Thyroid gland (tissue), 4 donors: Measurements from ENCODE around the gene GPR158. TPM values are rescaled to one million over a fixed set of nuclear protein-coding genes. Genes with fewer than 3 reads are reported as not detected.
"Not testable (repeated sequence)": the region's sequence is repeated elsewhere in the genome, so short reads cannot be mapped to it uniquely, and the experiment has no call there.

ENCODE experiments used
- DNase-seq, 2 donors: peaks; one replicate each; pipeline ENCODE4 v3.0.0-alpha.2; 2019
- H3K27ac ChIP-seq, 3 donors: fragments of 200-600 bp; sonication (generic); 1 replicate in 2 of 3; 2 replicates in 1 of 3; pipeline ENCODE4 v1.5.1; 2016 to 2019; ENCODE audit warnings: mild to moderate bottlenecking in 1 of 3, moderate library complexity in 1 of 3
- H3K27me3 ChIP-seq: fragments of 200-600 bp; sonication (generic); one replicate; pipeline ENCODE4 v1.5.1; 2019
- H3K36me3 ChIP-seq, 2 donors: fragments of 200-600 bp; sonication (generic); one replicate each; pipeline ENCODE4 v1.5.1; 2016 to 2019
- H3K4me1 ChIP-seq, 2 donors: fragments of 200-600 bp; sonication (generic); one replicate each; pipeline ENCODE4 v1.5.1; 2017 to 2019
- H3K4me3 ChIP-seq, 3 donors: fragments of 200-600 bp; sonication (generic); replicated peaks in 1 of 3; 1 replicate in 2 of 3; 2 replicates in 1 of 3; pipeline ENCODE4 v1.5.1; 2016; ENCODE audit warnings: mild to moderate bottlenecking in 1 of 3
- H3K9me3 ChIP-seq: fragments of 200-600 bp; sonication (generic); one replicate; pipeline ENCODE4 v1.5.1; 2017
- POLR2A ChIP-seq, 2 donors: fragments of 450-650 bp; IDR thresholded peaks; one replicate each; pipeline ENCODE4 v1.6.1; 2017; ENCODE audit warnings: antibody characterized with exemption in 2 of 2, mild to moderate bottlenecking in 2 of 2, moderate library complexity in 1 of 2
- WGBS, 2 donors: methylation state at CpG; one replicate each; pipeline ENCODE4 v1.1.5; 2017; 5-methylcytosine and 5-hydroxymethylcytosine counted together
- intact Hi-C: fragments of 100-400 bp; cut with DNase I; formaldehyde crosslinking; loops from one replicate; pipeline ENCODE4 v1.15.1; 2023
- total RNA-seq, 4 donors: library from RNA; depleted of rRNA; stranded (reverse); fragments of >200 nt; gene quantifications; one replicate each; pipeline ENCODE4 v1.2.3, GENCODE V29; 2016
- TF ChIP-seq, protein P1 (sequence below), 6 experiments: fragments of 200-600 bp in 3 of 6; fragments of 450-650 bp in 3 of 6; sonication (generic) in 3 of 6; IDR thresholded peaks; one replicate each; pipeline ENCODE4 v1.5.1; 2016 to 2019; ENCODE audit warnings: antibody characterized with exemption in 6 of 6, mild to moderate bottlenecking in 2 of 6, inconsistent platforms in 1 of 6, moderate library complexity in 1 of 6

The GPR158 gene
- total RNA-seq, 4 donors from 2014 or later, result 0.13 to 1.9 (median 1.2) TPM

DNA sequence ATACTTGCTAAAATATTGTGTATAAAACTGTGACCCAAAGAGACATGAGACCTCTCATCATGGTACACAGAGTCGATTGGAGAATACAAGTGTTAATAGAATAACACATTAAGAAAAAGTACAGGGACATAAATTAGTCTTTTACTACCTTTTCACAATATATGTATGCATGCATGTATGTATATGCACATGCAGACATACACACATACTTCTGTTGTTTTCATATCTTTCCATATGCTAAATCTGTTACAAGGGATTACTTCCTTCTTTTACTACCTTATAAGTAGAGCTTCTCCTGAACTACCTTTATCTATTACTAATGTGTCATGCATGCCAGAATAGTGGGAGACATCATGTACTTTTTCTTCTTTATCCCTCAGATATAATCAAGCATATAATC, 131.6 kb downstream of the GPR158 start:
- 82 to 89% methylated on average over 1 of the region's 1 CpG for WGBS, 2 donors

DNA sequence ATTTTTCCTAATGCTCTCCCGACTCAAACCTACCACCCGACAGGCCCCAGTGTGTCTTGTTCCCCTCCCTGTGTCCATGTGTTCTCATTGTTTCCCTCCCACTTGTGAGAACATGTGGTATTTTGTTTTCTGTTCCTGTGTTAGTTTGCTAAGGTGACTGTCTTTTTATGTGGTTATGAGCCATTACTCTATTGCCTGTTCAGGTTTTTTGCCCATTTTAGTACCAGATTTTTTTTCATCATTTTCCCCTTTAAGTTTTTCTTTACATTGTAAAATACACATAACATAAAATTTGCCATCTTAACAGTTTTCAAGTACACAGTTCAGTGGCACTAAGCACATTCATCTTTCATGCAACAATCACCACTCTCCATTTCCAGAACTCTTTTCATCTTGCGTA, 133.5 kb downstream of the GPR158 start:
- Histone ChIP-seq H3K27me3 (no peaks in the 10 kb centered on the region), H3K27ac (no peak overlapping the region), H3K36me3 (no peaks in the 10 kb centered on the region), H3K9me3 (no peaks in the 10 kb centered on the region), H3K4me1 (no peaks in the 10 kb centered on the region), H3K4me3 (no peak overlapping the region)
- intact Hi-C loops, result no loop called here
- DNase-seq, result no peak
- WGBS, 2 donors, result 70 to 96% methylated on average over 2 of the region's 3 CpGs
- TF ChIP-seq POLR2A (IDR thresholded peaks at IDR 0.05), result no peak
- TF ChIP-seq, protein P1, sequence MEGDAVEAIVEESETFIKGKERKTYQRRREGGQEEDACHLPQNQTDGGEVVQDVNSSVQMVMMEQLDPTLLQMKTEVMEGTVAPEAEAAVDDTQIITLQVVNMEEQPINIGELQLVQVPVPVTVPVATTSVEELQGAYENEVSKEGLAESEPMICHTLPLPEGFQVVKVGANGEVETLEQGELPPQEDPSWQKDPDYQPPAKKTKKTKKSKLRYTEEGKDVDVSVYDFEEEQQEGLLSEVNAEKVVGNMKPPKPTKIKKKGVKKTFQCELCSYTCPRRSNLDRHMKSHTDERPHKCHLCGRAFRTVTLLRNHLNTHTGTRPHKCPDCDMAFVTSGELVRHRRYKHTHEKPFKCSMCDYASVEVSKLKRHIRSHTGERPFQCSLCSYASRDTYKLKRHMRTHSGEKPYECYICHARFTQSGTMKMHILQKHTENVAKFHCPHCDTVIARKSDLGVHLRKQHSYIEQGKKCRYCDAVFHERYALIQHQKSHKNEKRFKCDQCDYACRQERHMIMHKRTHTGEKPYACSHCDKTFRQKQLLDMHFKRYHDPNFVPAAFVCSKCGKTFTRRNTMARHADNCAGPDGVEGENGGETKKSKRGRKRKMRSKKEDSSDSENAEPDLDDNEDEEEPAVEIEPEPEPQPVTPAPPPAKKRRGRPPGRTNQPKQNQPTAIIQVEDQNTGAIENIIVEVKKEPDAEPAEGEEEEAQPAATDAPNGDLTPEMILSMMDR (IDR thresholded peaks at IDR 0.05), result no peak

More for the DNA sequence above, 131.6 kb downstream of the GPR158 start:
- no peak overlapping the region for H3K4me3 ChIP-seq
- no peaks in the 10 kb centered on the region for H3K36me3 ChIP-seq
- no peaks in the 10 kb centered on the region for H3K27me3 ChIP-seq
- no peaks in the 10 kb centered on the region for H3K4me1 ChIP-seq
- no peak for DNase-seq
- intact Hi-C loops, result no loop called here
- TF ChIP-seq POLR2A (IDR thresholded peaks at IDR 0.05), result no peak
- TF ChIP-seq, protein P1 (IDR thresholded peaks at IDR 0.05), result no peak
- no peaks in the 10 kb centered on the region for H3K9me3 ChIP-seq
- no peak overlapping the region for H3K27ac ChIP-seq

DNA sequence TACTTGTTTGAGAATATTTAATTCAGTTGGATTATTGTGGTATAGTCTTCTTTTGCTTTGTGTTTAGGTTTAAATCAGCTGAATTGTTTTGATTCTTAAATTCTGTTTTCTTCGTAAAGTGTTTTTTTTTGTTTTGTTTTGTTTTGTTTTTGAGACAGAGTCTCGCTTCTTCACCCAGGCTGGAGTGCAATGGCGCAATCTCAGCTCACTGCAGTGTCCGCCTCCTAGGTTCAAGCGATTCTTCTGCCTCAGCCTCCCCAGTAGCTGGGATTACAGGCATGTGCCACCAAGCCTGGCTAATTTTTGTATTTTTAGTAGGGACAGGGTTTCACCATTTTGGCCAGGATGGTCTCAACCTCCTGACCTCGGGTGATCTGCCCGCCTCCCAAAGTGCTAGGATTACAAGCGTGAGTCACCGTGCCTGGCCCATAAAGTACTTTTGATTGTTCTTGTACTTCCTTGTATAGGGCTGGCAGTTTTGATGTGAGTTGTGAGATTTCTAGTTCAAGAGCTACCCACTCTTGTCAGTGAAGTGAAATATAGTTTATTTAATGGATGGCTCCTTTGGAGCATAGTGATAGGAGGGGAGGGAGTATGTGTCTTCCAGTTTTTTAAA, 142.9 kb downstream of the GPR158 start:
- DNase-seq, H3K36me3 ChIP-seq, H3K27ac ChIP-seq, H3K9me3 ChIP-seq, H3K27me3 ChIP-seq, H3K4me1 ChIP-seq, intact Hi-C loops, H3K4me3 ChIP-seq: not testable (repeated sequence)
- 86 to 88% methylated on average over 9 of the region's 9 CpGs for WGBS, 2 donors

DNA sequence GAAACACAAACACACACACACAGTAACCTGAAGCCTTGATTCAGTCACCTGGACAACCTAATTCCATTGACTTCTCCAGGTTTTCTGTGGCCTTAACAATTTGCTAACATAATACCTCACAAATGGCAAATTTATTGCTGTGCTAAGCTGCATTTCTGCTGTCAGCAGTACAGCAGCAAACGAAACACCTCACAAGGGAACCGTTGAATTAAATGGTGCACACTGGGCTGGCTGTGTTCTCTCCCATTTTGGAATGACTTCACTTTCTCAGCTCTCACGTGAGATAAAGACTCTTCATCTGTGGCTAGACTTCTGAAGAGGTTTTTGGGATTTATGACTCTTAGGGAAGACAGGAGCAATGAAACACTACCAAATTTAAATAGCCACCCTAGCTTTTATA, 152.5 kb downstream of the GPR158 start:
- H3K36me3 ChIP-seq, result no peaks in the 10 kb centered on the region
- intact Hi-C loops, result no loop called here
- DNase-seq, result no peak
- no peak overlapping the region for H3K4me3 ChIP-seq
- H3K27ac ChIP-seq, result no peak overlapping the region
- H3K4me1 ChIP-seq, result no peaks in the 10 kb centered on the region
- H3K9me3 ChIP-seq, result no peaks in the 10 kb centered on the region
- TF ChIP-seq, protein P1 (IDR thresholded peaks at IDR 0.05), result no peak
- TF ChIP-seq POLR2A (IDR thresholded peaks at IDR 0.05), result no peak
- H3K27me3 ChIP-seq, result no peaks in the 10 kb centered on the region
- WGBS, 2 donors, result 58 to 65% methylated on average over 3 of the region's 3 CpGs

DNA sequence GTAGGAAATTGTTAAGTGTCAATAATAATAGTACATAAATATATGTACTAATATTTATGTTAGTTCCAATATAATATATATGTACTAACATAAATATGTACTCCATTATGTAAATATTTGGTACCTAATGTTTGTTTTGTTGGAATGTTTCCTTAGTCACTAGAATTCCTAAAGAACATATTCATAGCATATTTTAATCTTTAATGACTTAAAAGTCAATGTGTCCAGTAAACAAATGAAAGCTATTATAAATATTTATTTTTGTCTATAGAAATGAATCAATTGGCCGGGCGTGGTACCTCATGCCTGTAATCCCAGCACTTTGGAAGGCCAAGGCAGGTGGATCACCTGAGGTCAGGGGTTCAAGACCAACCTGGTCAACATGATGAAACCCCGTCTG, 153.6 kb downstream of the GPR158 start:
- H3K27ac ChIP-seq, result no peak overlapping the region
- intact Hi-C loops, result no loop called here
- no peaks in the 10 kb centered on the region for H3K4me1 ChIP-seq
- no peak for DNase-seq
- H3K27me3 ChIP-seq, result no peaks in the 10 kb centered on the region
- no peaks in the 10 kb centered on the region for H3K36me3 ChIP-seq
- no peak for TF ChIP-seq POLR2A (IDR thresholded peaks at IDR 0.05)
- TF ChIP-seq, protein P1 (IDR thresholded peaks at IDR 0.05), result no peak
- no peak overlapping the region for H3K4me3 ChIP-seq
- WGBS, 2 donors, result 93% methylated on average over 3 of the region's 3 CpGs
- H3K9me3 ChIP-seq, result no peaks in the 10 kb centered on the region

DNA sequence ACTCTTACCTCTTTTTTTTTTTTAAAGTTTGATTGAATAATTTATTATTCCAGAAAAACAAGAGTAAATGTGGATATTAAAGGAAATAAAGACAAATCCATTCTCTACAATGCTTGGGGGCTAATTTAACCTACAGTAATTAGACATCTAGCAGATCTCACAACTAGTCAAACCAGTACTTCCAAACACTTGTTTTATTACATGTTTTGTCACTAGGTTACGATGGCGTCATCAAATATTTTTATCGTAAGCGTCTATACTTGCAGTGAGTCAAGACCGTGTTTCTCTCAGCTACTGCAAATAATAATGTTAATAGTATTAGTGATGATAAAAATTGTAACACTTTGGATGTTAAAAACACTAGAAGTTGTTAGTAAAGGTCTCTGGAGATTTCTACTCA, 154.8 kb downstream of the GPR158 start:
- H3K4me3 ChIP-seq, H3K9me3 ChIP-seq, H3K27ac ChIP-seq, H3K27me3 ChIP-seq, H3K4me1 ChIP-seq, H3K36me3 ChIP-seq, DNase-seq, intact Hi-C loops: not testable (repeated sequence)
- WGBS, 2 donors, result 94 to 97% methylated on average over 5 of the region's 5 CpGs
